Transverse colon (tissue), 4 donors: ENCODE measurements around the gene NCKIPSD. TPM values are rescaled to one million over a fixed set of nuclear protein-coding genes. Genes with fewer than 3 reads are reported as not detected.

Source experiments
- DNase-seq: peaks from one replicate; pipeline ENCODE4 v3.0.0-alpha.2; 2019
- H3K27ac ChIP-seq, 4 donors: fragments of 200-600 bp; sonication (generic); 2 replicates each; pipeline ENCODE4 v1.5.1; 2016 to 2018; ENCODE audit warnings: inconsistent platforms in 4 of 4
- H3K27me3 ChIP-seq: fragments of 200-600 bp; sonication (generic); 2 replicates; pipeline ENCODE4 v1.5.1; 2017; ENCODE audit warnings: inconsistent platforms
- H3K36me3 ChIP-seq, 4 donors: fragments of 200-600 bp; sonication (generic); 2 replicates each; pipeline ENCODE4 v1.5.1; 2017 to 2019; ENCODE audit warnings: inconsistent platforms in 4 of 4
- H3K4me1 ChIP-seq, 4 donors: fragments of 200-600 bp; sonication (generic); 2 replicates each; pipeline ENCODE4 v1.5.1; 2017 to 2020; ENCODE audit warnings: inconsistent platforms in 4 of 4
- H3K4me3 ChIP-seq, 4 donors: fragments of 200-600 bp; sonication (generic); 1 replicate in 1 of 4; 2 replicates in 3 of 4; pipeline versions ENCODE4 v1.5.1 to v1.6.1; 2017 to 2019; ENCODE audit warnings: inconsistent platforms in 4 of 4
- H3K9me3 ChIP-seq, 2 donors: fragments of 200-600 bp; sonication (generic); 2 replicates each; pipeline ENCODE4 v1.5.1; 2017 to 2019; ENCODE audit warnings: inconsistent platforms in 2 of 2
- EP300 ChIP-seq: sonication (generic); formaldehyde crosslinking; IDR thresholded peaks from one replicate; pipeline ENCODE4 v1.6.1; 2017; ENCODE audit warnings: antibody characterized with exemption, low read depth
- POLR2A ChIP-seq: fragments of 450-650 bp; IDR thresholded peaks from one replicate; pipeline ENCODE4 v1.6.1; 2016; ENCODE audit warnings: antibody characterized with exemption, mild to moderate bottlenecking, moderate library complexity
- POLR2AphosphoS5 ChIP-seq, 3 donors: sonication (generic); formaldehyde crosslinking; IDR thresholded peaks; one replicate each; pipeline ENCODE4 v1.6.1; 2016; ENCODE audit warnings: antibody characterized with exemption in 3 of 3
- WGBS, 2 donors: methylation state at CpG; one replicate each; pipeline ENCODE4 v1.1.5; 2018; ENCODE audit warnings: low coverage in 1 of 2; 5-methylcytosine and 5-hydroxymethylcytosine counted together
- in situ Hi-C, 4 donors: fragments of 200-750 bp; cut with MboI; loops; one replicate each; pipeline versions ENCODE4 v1.15.0 to v1.15.1; 2017; ENCODE audit warnings: low sequenced_read_pairs in 3 of 4, low pct_ligation_motif_present in 1 of 4, low pct_unique_long_range_greater_than_20kb in 1 of 4
- intact Hi-C: fragments of 100-400 bp; cut with DNase I; formaldehyde crosslinking; loops from one replicate; pipeline ENCODE4 v1.15.1; 2023; ENCODE audit warnings: low total_unique reads
- total RNA-seq, 4 donors: library from RNA; depleted of rRNA; stranded (reverse); fragments of >200 nt; gene quantifications; one replicate each; pipeline ENCODE4 v1.1.0, GENCODE V29; 2016
- TF ChIP-seq, protein P1 (sequence below), 5 experiments: fragments of 200-600 bp in 3 of 5; fragments of 450-650 bp in 2 of 5; sonication (generic) in 3 of 5; IDR thresholded peaks; 1 replicate in 2 of 5; 2 replicates in 3 of 5; pipeline ENCODE4 v1.5.1; 2016 to 2017; ENCODE audit warnings: antibody characterized with exemption in 5 of 5, inconsistent platforms in 3 of 5, mild to moderate bottlenecking in 2 of 5, moderate library complexity in 1 of 5

NCKIPSD gene
- total RNA-seq, 4 donors from 2014 or later = 42.3 to 74.6 (median 49.2) TPM

DNA sequence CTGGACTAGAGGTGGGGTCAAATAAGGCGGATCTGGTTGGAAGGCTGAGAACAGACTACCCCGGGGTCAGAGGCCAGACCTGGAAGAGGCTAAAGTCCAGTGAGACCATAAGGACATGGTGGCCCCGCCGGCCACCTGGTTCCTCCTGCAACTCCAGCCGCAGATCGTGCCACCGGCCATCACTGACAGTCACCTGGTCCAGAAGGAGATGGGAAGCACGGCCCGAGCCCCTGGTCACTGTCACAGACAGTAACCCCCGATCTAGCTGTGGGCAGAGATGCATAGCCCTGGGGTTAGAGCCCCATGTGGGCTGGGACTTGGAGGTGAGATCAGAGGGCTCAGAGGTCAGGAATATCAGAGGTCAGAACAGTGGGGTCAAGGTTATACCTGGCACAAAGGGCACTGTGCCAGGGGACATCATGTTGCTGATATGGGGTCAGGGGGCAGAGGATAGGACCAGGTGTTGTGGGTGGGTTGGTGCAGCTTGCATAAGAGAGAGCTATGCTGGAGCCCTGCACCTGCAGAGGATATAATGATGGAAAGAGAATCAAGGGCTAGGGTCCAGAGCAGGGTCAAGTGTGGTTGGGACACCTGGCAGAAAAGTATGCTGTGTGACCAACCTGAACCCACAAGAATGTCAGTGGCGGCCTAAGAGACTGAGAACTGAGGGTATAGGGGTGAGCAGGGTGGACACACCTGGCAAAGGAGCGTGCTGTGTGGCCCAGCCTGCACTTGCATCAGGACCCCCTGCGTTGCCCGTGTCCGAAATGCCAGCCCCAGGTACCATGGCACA, 32.6 kb downstream of the NCKIPSD start:
- DNase-seq = no peak
- Histone ChIP-seq H3K27me3 (no peaks in the 10 kb centered on the region), H3K36me3 (no peaks in the 10 kb centered on the region), H3K9me3 (no peaks in the 10 kb centered on the region), H3K4me3 (no peak overlapping the region), H3K4me1 (peaks cover 0 to 14% (median 6%) of the 10 kb centered on the region in 4 donors), H3K27ac (no peak overlapping the region)
- 82 to 94% methylated on average over 3 to 15 of the region's 15 CpGs for WGBS, 2 donors
- TF ChIP-seq, protein P1, sequence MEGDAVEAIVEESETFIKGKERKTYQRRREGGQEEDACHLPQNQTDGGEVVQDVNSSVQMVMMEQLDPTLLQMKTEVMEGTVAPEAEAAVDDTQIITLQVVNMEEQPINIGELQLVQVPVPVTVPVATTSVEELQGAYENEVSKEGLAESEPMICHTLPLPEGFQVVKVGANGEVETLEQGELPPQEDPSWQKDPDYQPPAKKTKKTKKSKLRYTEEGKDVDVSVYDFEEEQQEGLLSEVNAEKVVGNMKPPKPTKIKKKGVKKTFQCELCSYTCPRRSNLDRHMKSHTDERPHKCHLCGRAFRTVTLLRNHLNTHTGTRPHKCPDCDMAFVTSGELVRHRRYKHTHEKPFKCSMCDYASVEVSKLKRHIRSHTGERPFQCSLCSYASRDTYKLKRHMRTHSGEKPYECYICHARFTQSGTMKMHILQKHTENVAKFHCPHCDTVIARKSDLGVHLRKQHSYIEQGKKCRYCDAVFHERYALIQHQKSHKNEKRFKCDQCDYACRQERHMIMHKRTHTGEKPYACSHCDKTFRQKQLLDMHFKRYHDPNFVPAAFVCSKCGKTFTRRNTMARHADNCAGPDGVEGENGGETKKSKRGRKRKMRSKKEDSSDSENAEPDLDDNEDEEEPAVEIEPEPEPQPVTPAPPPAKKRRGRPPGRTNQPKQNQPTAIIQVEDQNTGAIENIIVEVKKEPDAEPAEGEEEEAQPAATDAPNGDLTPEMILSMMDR (IDR thresholded peaks at IDR 0.05) = no peak
- TF ChIP-seq EP300 (no peak), POLR2AphosphoS5 (IDR thresholded peaks at IDR 0.05) (no peak), POLR2A (no peak)
- intact Hi-C loops (loop anchor here (1.0 kb wide), 1 partner anchor 131 kb away; no protein-coding TSS in a partner anchor), in situ Hi-C loops (no loop called here)

DNA sequence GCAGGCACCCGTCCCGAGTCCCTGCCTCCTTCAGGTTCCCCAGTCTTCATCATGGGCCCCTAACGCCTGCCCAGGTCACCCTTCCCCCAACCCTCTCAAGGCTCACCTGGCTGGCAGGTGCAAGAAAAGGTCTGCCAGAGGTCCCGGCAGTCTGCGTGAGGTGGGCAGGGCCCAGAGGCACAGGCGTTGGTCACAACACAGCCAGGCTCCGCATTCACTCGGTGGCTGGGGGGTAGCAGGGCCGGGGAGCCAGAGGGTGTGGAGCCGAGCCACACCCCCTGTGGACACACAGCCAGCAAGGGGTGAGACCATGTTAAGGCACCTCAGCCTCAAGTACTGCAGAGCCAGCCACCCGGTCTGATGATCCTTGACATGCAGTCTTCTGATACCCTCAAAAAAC, 33.9 kb downstream of the NCKIPSD start:
- intact Hi-C loops = loop anchor here (1.0 kb wide), 1 partner anchor 129 kb away; no protein-coding TSS in a partner anchor
- Histone ChIP-seq H3K9me3 (no peaks in the 10 kb centered on the region), H3K27ac (no peak overlapping the region), H3K4me1 (peaks cover 0 to 14% (median 6%) of the 10 kb centered on the region in 4 donors), H3K27me3 (no peaks in the 10 kb centered on the region), H3K4me3 (no peak overlapping the region), H3K36me3 (no peaks in the 10 kb centered on the region)
- DNase-seq = no peak
- TF ChIP-seq POLR2A = no peak
- no peak for TF ChIP-seq EP300
- TF ChIP-seq, protein P1 (IDR thresholded peaks at IDR 0.05) = no peak
- TF ChIP-seq POLR2AphosphoS5 (IDR thresholded peaks at IDR 0.05) = no peak
- WGBS, 2 donors = 81% methylated on average over 11 of the region's 11 CpGs; no CpG with 5 or more reads in 1 of the 2 donors
- in situ Hi-C loops = no loop called here

DNA sequence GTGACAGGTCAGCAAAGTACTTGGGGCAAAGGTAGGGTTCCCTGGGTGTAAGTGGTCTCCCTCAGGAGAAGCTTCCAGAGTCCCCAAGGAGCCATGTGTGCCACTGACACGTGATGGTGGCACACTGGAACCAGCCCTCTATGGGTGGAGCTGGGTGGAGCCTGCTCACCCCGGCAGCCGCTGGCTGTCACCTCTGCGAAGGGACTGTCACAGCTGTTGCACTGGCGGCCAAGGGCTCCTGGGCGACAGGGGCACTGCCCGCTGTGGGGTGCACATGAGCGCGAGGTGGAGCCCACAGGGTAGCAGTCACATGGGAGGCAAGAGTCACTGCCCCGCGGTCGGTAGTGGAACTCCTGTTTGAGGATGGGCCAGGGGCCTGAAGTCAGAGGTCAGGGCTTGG, 35.0 kb downstream of the NCKIPSD start:
- intact Hi-C loops = no loop called here
- 81% methylated on average over 12 of the region's 12 CpGs; no CpG with 5 or more reads in 1 of the 2 donors for WGBS, 2 donors
- H3K9me3 ChIP-seq = no peaks in the 10 kb centered on the region
- no peaks in the 10 kb centered on the region for H3K27me3 ChIP-seq
- in situ Hi-C loops = no loop called here
- no peak overlapping the region for H3K4me3 ChIP-seq
- DNase-seq = no peak
- peaks cover 0 to 4% (median 2%) of the 10 kb centered on the region in 4 donors for H3K4me1 ChIP-seq
- H3K27ac ChIP-seq = no peak overlapping the region
- TF ChIP-seq EP300 (no peak), POLR2A (no peak)
- TF ChIP-seq, protein P1 (IDR thresholded peaks at IDR 0.05) = no peak
- H3K36me3 ChIP-seq = no peaks in the 10 kb centered on the region

DNA sequence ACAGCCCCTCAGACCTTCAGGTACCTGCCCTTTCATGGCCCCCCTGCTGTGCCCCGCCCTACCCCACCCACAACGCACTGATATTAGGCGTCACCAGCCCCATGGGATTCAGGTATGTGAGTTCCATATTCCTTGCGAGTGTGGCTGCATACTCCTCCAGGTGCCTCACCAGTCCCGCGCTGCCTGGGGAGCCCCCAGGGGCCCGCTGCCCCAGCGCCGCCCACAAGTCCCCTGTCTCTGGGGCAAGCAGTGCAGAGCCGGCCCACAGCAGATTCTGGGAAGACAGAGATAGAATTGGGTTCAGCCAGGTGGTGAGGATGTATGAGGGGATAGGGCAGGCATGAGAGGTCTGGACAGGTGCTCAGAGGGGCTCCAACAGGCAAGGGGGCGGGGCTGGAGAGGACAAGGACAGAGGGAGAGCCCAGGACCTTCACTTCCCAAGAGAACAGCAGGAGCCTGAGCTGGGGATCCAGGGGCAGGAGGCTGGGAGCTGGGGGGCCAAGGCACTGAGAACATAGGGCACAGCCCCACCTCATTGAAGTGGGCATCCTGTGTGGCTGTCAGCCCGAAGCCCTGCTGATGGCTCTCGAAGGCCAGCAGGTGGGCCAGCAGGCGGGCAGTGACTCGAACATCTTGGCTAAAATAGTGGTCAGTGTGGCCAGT, 37.4 kb downstream of the NCKIPSD start:
- no peak overlapping the region for H3K4me3 ChIP-seq
- in situ Hi-C loops = no loop called here
- no peaks in the 10 kb centered on the region for H3K36me3 ChIP-seq
- H3K4me1 ChIP-seq = no peaks in the 10 kb centered on the region
- H3K27me3 ChIP-seq = no peaks in the 10 kb centered on the region
- intact Hi-C loops = no loop called here
- TF ChIP-seq EP300 (no peak), POLR2A (no peak), POLR2AphosphoS5 (IDR thresholded peaks at IDR 0.05) (no peak)
- TF ChIP-seq, protein P1 (IDR thresholded peaks at IDR 0.05) = no peak
- 87% methylated on average over 12 of the region's 15 CpGs; no CpG with 5 or more reads in 1 of the 2 donors for WGBS, 2 donors
- DNase-seq = no peak
- no peak overlapping the region for H3K27ac ChIP-seq
- H3K9me3 ChIP-seq = no peaks in the 10 kb centered on the region
